Lung (tissue), 12 donors: Measurements from ENCODE around the gene UBXN6. TPM values are rescaled to one million over a fixed set of nuclear protein-coding genes. Genes with fewer than 3 reads are reported as not detected.
A peak's percentile ranks its signal among the peaks of the same experiment; 100 is the strongest.

Experiments used
- ATAC-seq: fragments of 200-7000 bp; cut with Tn5 transposase; one replicate; pipeline ENCODE4 v1.9.1; 2020; ENCODE audit warnings: moderate number of reproducible peaks; ENCODE audit not compliant: insufficient read depth, low FRiP score
- DNase-seq, 3 donors: peaks; one replicate each; pipeline ENCODE4 v3.0.0-alpha.2; 2013 to 2017
- H3K27ac ChIP-seq, 2 donors: one replicate each; pipeline ENCODE4 v1.5.1; 2013; ENCODE audit warnings: mild to moderate bottlenecking in 2 of 2, moderate library complexity in 2 of 2, control low read depth in 1 of 2, inconsistent platforms in 1 of 2, low read depth in 1 of 2, low read length in 1 of 2
- H3K27me3 ChIP-seq, 3 donors: one replicate each; pipeline ENCODE4 v1.5.1; 2013; ENCODE audit warnings: low read length in 2 of 3; ENCODE audit not compliant: control insufficient read depth in 3 of 3, insufficient read depth in 3 of 3
- H3K36me3 ChIP-seq, 4 donors: one replicate each; pipeline ENCODE4 v1.5.1; 2013; ENCODE audit warnings: low read length in 4 of 4, mild to moderate bottlenecking in 1 of 4, moderate library complexity in 1 of 4; ENCODE audit not compliant: control insufficient read depth in 4 of 4, insufficient read depth in 4 of 4
- H3K4me1 ChIP-seq, 5 donors: one replicate each; pipeline ENCODE4 v1.5.1; 2013; ENCODE audit warnings: low read length in 5 of 5, mild to moderate bottlenecking in 2 of 5, moderate library complexity in 1 of 5; ENCODE audit not compliant: control insufficient read depth in 5 of 5, insufficient read depth in 5 of 5
- H3K4me3 ChIP-seq: one replicate; pipeline ENCODE4 v1.5.1; 2013; ENCODE audit warnings: mild to moderate bottlenecking, control low read depth, moderate library complexity
- H3K9ac ChIP-seq, 2 donors: one replicate each; pipeline ENCODE4 v1.5.1; 2013; ENCODE audit warnings: low read length in 2 of 2, control low read depth in 1 of 2; ENCODE audit not compliant: insufficient read depth in 1 of 2
- H3K9me3 ChIP-seq, 4 donors: one replicate each; pipeline ENCODE4 v1.5.1; 2013; ENCODE audit warnings: low read length in 3 of 4, mild to moderate bottlenecking in 1 of 4, moderate library complexity in 1 of 4; ENCODE audit not compliant: control insufficient read depth in 4 of 4, insufficient read depth in 3 of 4
- CTCF ChIP-seq: IDR thresholded peaks from 2 replicates; pipeline ENCODE4 v1.5.1; 2012; ENCODE audit warnings: mild to moderate bottlenecking; ENCODE audit errors: control extremely low read depth, extremely low read depth
- WGBS, 2 donors: extraction: QIAGEN DNeasy Blood & Tissue Kit; methylation state at CpG; one replicate each; pipeline ENCODE4 v1.1.7; 2013; 5-methylcytosine and 5-hydroxymethylcytosine counted together
- polyA plus RNA-seq, 2 donors: library from polyadenylated mRNA; stranded (reverse); fragments of 200-250 nt; gene quantifications; one replicate each; pipeline ENCODE4 v1.2.1, GENCODE V29; 2013
- total RNA-seq, 2 donors: library from RNA; depleted of rRNA in 1 of 2; stranded (reverse); fragments of >200 nt in 1 of 2; gene quantifications; one replicate each; pipeline ENCODE4 v1.2.1, GENCODE V29; 2014 to 2021
- donor health status: control.
- donor health status: control.
- donor health status: Bipolar disorder and iron deficiency.
- donor health status: healthy.
- donor health status: DM: yes; HTN: yes; CAD: no.

Gene UBXN6
- total and polyA plus RNA-seq, 4 donors: 74.4 to 128 (median 98.5) TPM

GRCh38 chr19:4423416-4424126 lies 34.0 kb downstream of the UBXN6 start:
- ATAC-seq: no peak
- no peak for TF ChIP-seq CTCF
- Histone ChIP-seq H3K4me1 (peaks cover 0 to 19% (median 9%) of the 10 kb centered on the region in 5 donors), H3K27ac (no peak overlapping the region), H3K9ac (no peak overlapping the region), H3K27me3 (no peaks in the 10 kb centered on the region), H3K4me3 (no peak overlapping the region), H3K36me3 (peaks cover 0 to 9% (median 5%) of the 10 kb centered on the region in 4 donors), H3K9me3 (no peaks in the 10 kb centered on the region)
- 78 to 91% methylated on average over 16 of the region's 16 CpGs for WGBS, 2 donors
- no peak for DNase-seq

- Histone ChIP-seq H3K27ac (no peak overlapping the region), H3K9ac (no peak overlapping the region), H3K4me1 (peaks cover 0 to 37% (median 14%) of the 10 kb centered on the region in 5 donors), H3K36me3 (peaks cover 0 to 12% (median 4%) of the 10 kb centered on the region in 4 donors), H3K4me3 (no peak overlapping the region), H3K9me3 (no peaks in the 10 kb centered on the region), H3K27me3 (no peaks in the 10 kb centered on the region)
- no peak for DNase-seq
- ATAC-seq: no peak
- 94 to 96% methylated on average over 9 of the region's 9 CpGs for WGBS, 2 donors
- no peak for TF ChIP-seq CTCF
Measured at GRCh38 chr19:4416268-4416667, 41.3 kb downstream of the UBXN6 start.

GRCh38 chr19:4415352-4415751 lies 42.2 kb downstream of the UBXN6 start:
- ATAC-seq (no peak), DNase-seq (peak in 1 of 3 donors; percentile 59)
- peak overlapping the region in 1 of 2 donors; percentile 33 for H3K9ac ChIP-seq
- H3K9me3 ChIP-seq: no peaks in the 10 kb centered on the region
- H3K4me1 ChIP-seq: peaks cover 0 to 32% (median 14%) of the 10 kb centered on the region in 5 donors
- 76 to 91% methylated on average over 10 of the region's 10 CpGs for WGBS, 2 donors
- H3K27ac ChIP-seq: no peak overlapping the region
- no peak overlapping the region for H3K4me3 ChIP-seq
- peaks cover 0 to 12% (median 4%) of the 10 kb centered on the region in 4 donors for H3K36me3 ChIP-seq
- H3K27me3 ChIP-seq: no peaks in the 10 kb centered on the region
- TF ChIP-seq CTCF: no peak
